NT2/D1 (cell line): ENCODE results near the gene C2CD4B.

Experiments
- DNase-seq: peaks from one replicate; pipeline ENCODE4 v3.0.0-alpha.2; 2011; ENCODE audit warnings: low read depth, low spot score
- H3K27me3 ChIP-seq: 2 replicates; pipeline ENCODE4 v1.6.0; 2011; ENCODE audit warnings: mild to moderate bottlenecking; ENCODE audit not compliant: insufficient read length, insufficient read depth
- H3K36me3 ChIP-seq: 2 replicates; pipeline ENCODE4 v1.6.1; 2011; ENCODE audit warnings: mild to moderate bottlenecking, low read length, mixed read lengths; ENCODE audit not compliant: insufficient read depth, insufficient read length
- H3K4me1 ChIP-seq: 2 replicates; pipeline ENCODE4 v1.5.1; 2011; ENCODE audit not compliant: insufficient read depth, insufficient read length
- H3K4me3 ChIP-seq: 2 replicates; pipeline ENCODE4 v1.5.1; 2011; ENCODE audit warnings: low read depth; ENCODE audit not compliant: insufficient read length
- H3K9ac ChIP-seq: 2 replicates; pipeline ENCODE4 v1.6.0; 2011; ENCODE audit warnings: low read depth; ENCODE audit not compliant: insufficient read length
- H3K9me3 ChIP-seq: 2 replicates; pipeline ENCODE4 v1.5.1; 2011; ENCODE audit warnings: mild to moderate bottlenecking, low read length; ENCODE audit not compliant: insufficient read depth
- SUZ12 ChIP-seq: IDR thresholded peaks from 2 replicates; pipeline ENCODE4 v1.6.1; 2011; ENCODE audit not compliant: insufficient read length, insufficient read depth; ENCODE audit errors: extremely low read depth
- YY1 ChIP-seq: IDR thresholded peaks from 2 replicates; pipeline ENCODE4 v1.6.1; 2011; ENCODE audit not compliant: insufficient read length, insufficient read depth
- ZNF274 ChIP-seq: IDR thresholded peaks from 2 replicates; pipeline ENCODE4 v1.6.1; 2011; ENCODE audit warnings: mild to moderate bottlenecking, low read depth, low read length

The C2CD4B gene

DNA sequence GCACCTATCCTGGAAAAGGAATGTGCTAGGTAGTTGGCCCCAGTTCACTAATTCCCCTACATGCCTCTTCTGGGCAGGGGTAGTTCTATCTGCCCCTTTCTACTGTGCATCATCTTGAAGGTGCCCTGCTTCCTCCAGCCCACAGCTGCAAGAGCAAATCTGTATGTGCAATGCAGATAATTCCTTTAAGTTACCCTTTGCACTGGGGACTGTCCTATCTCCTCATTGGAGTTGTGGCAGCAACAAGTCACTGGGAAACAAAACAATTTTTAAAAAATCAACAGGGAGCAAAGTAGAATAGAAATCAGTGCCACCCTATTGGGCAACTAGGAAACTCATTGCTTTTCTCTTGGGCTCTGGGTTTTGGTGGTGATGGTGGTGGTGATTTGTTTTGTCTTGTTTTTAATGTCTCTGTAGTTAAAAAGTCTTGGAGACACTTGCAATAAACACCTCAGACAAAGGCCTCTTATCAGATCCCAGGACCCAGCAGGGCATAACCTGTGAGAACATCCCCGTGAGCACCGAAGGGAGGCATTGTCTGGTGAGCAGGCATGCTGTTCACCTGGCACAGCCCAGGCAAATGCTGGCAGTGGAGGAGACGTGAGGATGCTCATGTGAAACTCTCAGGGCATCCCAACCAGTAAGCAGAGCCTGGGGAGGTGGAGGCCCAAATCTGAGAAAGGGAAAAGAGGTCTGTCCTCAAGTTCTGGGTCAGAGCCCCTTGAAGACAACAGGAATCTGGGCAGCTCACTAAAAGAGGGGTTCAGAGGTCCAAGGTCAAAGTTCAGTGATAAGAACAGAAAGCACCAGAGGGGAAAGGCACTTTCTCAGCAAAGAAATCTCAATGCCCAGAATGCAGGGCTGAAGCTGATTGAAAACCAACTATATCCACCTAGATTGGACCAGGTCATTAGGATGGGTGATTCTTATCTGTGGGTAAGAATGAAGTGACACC, 27.9 kb downstream of the C2CD4B start:
- no peaks in the 10 kb centered on the region; the same call in 1 of the 2 replicates for H3K9me3 ChIP-seq
- no peaks in the 10 kb centered on the region for H3K36me3 ChIP-seq
- H3K4me3 ChIP-seq, result no peak overlapping the region
- no peak overlapping the region for H3K9ac ChIP-seq
- H3K27me3 ChIP-seq, result no peaks in the 10 kb centered on the region
- TF ChIP-seq YY1, result no peak
- TF ChIP-seq SUZ12, result no peak
- TF ChIP-seq ZNF274, result no peak
- no peak for DNase-seq
- no peaks in the 10 kb centered on the region for H3K4me1 ChIP-seq

DNA sequence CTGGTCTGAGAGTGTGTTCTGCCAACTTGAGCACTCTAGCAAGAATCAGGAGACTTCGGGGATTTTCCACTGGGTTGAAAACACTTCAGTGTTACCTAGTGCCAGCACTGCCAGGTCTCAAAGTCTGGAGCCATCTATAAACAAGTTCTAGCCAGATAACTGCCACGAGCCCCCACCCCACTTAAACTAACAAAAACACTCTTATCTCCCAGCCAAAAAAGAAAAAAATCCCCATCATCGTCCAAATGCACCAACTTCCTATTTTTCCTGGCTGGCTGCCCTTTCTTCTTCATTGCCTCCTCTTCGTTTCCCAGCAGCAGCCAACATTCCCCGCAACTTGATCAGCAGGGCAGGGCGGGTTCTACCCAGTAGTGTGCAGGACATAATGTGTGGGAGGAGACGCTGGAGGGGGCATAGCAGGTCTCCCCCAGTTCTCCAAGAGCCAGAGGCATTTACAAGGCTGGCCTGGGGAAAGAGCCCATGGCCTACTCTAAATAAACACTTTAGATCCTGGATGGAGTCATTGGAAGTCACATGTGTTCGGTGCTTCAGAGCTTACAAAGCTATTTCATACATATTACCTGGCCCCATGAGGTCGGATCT, 29.5 kb downstream of the C2CD4B start:
- H3K4me1 ChIP-seq, result no peaks in the 10 kb centered on the region
- no peak overlapping the region for H3K9ac ChIP-seq
- no peaks in the 10 kb centered on the region for H3K27me3 ChIP-seq
- no peaks in the 10 kb centered on the region for H3K36me3 ChIP-seq
- TF ChIP-seq ZNF274, result no peak
- no peak for TF ChIP-seq YY1
- no peak for TF ChIP-seq SUZ12
- no peak for DNase-seq
- H3K4me3 ChIP-seq, result no peak overlapping the region
- H3K9me3 ChIP-seq, result no peaks in the 10 kb centered on the region; the same call in 1 of the 2 replicates

DNA sequence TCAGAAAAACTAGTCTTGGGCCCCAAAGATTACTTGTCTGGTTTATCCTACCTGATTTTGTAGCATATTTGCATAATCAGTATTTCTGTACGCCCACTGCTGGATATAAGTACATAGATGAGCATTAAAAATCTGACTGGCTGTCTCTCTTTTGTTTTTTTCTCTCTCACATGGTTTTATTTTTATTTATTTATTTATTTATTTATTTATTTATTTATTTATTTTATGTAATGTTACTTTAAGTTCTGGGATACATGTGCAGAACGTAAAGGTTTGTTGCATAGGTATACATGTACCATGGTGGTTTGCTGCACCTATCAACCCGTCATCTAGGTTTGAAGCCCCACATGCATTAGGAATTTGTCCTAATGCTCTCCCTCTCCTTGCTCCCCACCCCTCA, 31.9 kb downstream of the C2CD4B start:
- no peak overlapping the region for H3K9ac ChIP-seq
- no peaks in the 10 kb centered on the region for H3K27me3 ChIP-seq
- no peak for DNase-seq
- no peaks in the 10 kb centered on the region; the same call in 1 of the 2 replicates for H3K9me3 ChIP-seq
- TF ChIP-seq YY1 (no peak), ZNF274 (no peak), SUZ12 (no peak)
- no peak overlapping the region for H3K4me3 ChIP-seq
- H3K4me1 ChIP-seq, result no peaks in the 10 kb centered on the region
- no peaks in the 10 kb centered on the region for H3K36me3 ChIP-seq

DNA sequence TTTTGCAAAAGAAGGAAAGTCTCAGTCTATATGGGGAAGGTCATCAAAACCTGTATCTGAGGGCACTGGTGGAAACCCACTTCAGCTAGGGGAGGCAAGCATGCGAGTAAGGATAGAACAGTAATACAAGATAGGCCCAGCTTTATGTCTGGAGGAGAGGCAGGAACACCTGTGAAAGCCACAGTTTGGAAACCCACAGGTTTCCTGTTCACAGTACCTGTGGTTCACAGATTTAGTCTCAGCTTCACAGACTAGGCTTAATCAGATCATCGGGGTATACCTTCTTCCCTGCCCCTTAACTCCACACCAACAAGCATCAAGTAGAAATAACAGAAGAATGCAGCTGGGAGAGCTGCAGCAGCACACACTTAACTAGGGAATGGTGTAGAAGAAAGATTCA, 36.2 kb downstream of the C2CD4B start:
- no peak overlapping the region for H3K9ac ChIP-seq
- TF ChIP-seq YY1, result no peak
- no peak for TF ChIP-seq ZNF274
- TF ChIP-seq SUZ12, result no peak

DNA sequence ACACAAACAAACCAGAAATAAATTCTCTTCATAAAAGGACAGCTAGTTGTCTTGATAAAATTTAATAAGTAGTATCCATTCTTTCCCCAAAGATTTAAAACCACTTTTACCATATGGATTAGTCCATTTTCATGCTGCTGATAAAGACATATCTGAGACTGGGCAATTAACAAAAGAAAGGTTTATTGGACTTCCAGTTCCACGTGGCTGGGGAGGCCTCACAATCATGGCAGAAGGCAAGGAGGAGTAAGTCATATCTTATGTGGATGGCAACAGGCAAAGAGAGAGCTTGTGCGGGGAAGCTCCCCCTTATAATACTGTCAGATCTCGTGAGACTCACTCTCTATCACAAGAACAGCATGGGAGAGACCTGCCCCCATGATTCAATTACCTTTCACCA, 38.7 kb downstream of the C2CD4B start:
- TF ChIP-seq ZNF274 (no peak), YY1 (no peak), SUZ12 (no peak)
- no peak for DNase-seq
- 0 out of 2 replicates have a peak, but pooled peaks cover 4% of the 10 kb centered on the region for H3K9me3 ChIP-seq
- no peak overlapping the region for H3K4me3 ChIP-seq
- no peaks in the 10 kb centered on the region for H3K4me1 ChIP-seq
- no peaks in the 10 kb centered on the region for H3K27me3 ChIP-seq
- no peak overlapping the region for H3K9ac ChIP-seq
- no peaks in the 10 kb centered on the region for H3K36me3 ChIP-seq

More for the DNA sequence above, 36.2 kb downstream of the C2CD4B start:
- Histone ChIP-seq H3K4me1 (no peaks in the 10 kb centered on the region), H3K36me3 (no peaks in the 10 kb centered on the region), H3K4me3 (no peak overlapping the region), H3K9me3 (peaks cover 4% of the 10 kb centered on the region; the same call in 1 of the 2 replicates), H3K27me3 (no peaks in the 10 kb centered on the region)
- DNase-seq, result no peak

DNA sequence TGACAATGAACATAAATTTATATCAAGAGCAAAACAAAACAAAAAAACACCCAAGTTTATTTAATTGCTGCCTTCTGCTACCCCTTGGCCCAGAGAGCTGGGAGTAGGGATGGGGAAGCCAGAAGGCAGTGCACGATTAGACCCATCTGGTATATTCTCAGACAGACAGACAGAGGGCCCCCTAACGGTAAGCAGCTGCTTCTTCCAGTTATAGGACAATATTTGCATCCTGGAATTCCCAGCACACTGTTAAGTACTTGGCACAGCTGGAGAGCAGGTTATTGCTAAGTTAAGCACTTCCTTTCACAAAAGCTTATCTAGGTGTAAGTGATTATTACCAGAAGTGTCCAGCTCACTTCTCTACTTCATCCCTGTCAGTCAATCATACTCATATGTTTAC, 39.3 kb downstream of the C2CD4B start:
- no peaks in the 10 kb centered on the region for H3K36me3 ChIP-seq
- no peaks in the 10 kb centered on the region for H3K27me3 ChIP-seq
- H3K4me3 ChIP-seq, result no peak overlapping the region
- 0 out of 2 replicates have a peak, but pooled peaks cover 4% of the 10 kb centered on the region for H3K9me3 ChIP-seq
- no peak overlapping the region for H3K9ac ChIP-seq
- TF ChIP-seq YY1, result no peak
- TF ChIP-seq SUZ12, result no peak
- no peak for TF ChIP-seq ZNF274
- DNase-seq, result no peak
- no peaks in the 10 kb centered on the region for H3K4me1 ChIP-seq

DNA sequence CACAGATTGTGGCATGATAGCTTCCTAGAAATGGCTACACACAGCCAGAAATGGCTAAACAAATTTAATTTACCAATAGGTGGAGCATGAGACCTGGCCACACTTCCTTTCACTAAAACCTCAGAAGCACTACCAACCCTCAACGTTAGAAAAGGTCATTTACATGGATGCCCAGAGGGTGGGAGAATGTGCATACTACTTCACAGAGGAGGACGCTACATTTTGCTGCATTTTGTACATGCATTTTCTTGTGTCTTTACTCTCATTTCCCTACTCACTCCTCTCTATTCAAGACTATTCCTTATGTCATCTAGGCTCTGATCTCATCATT, 40.1 kb downstream of the C2CD4B start:
- Histone ChIP-seq H3K9me3 (0 out of 2 replicates have a peak, but pooled peaks cover 4% of the 10 kb centered on the region), H3K9ac (no peak overlapping the region), H3K27me3 (no peaks in the 10 kb centered on the region), H3K4me1 (no peaks in the 10 kb centered on the region), H3K36me3 (no peaks in the 10 kb centered on the region), H3K4me3 (no peak overlapping the region)
- no peak for TF ChIP-seq SUZ12
- TF ChIP-seq YY1, result no peak
- TF ChIP-seq ZNF274, result no peak
- DNase-seq, result no peak
